HCT116 (cell line): ENCODE measurements around the gene KRTAP4-5. TPM values are rescaled to one million over a fixed set of nuclear protein-coding genes. Genes with fewer than 3 reads are reported as not detected.

Source experiments
- ATAC-seq: fragments of 200-7000 bp; cut with Tn5 transposase; 2 replicates; pipeline ENCODE4 v1.9.1; 2020; ENCODE audit warnings: mild to moderate bottlenecking, moderate library complexity
- BruUV-seq: library from RNA; stranded (reverse); fragments of 400-500 nt; replicated peaks from 2 replicates; lab custom pipeline; 2021; lab: Mats Ljungman, UMichigan
- CTCF ChIA-PET: fragments of 300-600 bp; sonication (Branson Sonifier 250); formaldehyde crosslinking; loops from one replicate; lab custom pipeline; 2021; ENCODE audit warnings: antibody characterized with exemption; lab: Charles Lee
- POLR2A ChIA-PET: fragments of 300-600, 350-600 bp; sonication (Branson Sonifier 250); formaldehyde crosslinking; loops from one replicate; lab custom pipeline; 2021; ENCODE audit warnings: antibody characterized with exemption; lab: Charles Lee
- RAD21 ChIA-PET, 2 experiments: fragments of 300-600 bp; sonication (Branson Sonifier 250); formaldehyde crosslinking; loops; one replicate each; lab custom pipeline; 2023; ENCODE audit warnings: low total read pairs in 2 of 2; ENCODE audit not compliant: uncharacterized antibody in 2 of 2, unreplicated experiment in 2 of 2, low non-redundant PET in 1 of 2; lab: Charles Lee
- DNase-seq: peaks from one replicate; pipeline ENCODE4 v3.0.0-alpha.2; 2010; ENCODE audit warnings: low read depth, low spot score
- H2AFZ ChIP-seq: fragments of 200-600 bp; shearing (Covaris generic), sonication (generic); 2 replicates; pipeline ENCODE4 v1.6.1; 2017; ENCODE audit warnings: low read depth, mixed run types, mixed read lengths, antibody characterized with exemption, low read length; ENCODE audit not compliant: poor library complexity, severe bottlenecking
- H3K27ac ChIP-seq: 2 replicates; pipeline ENCODE4 v1.5.1; 2012; ENCODE audit warnings: low read depth, low read length
- H3K27me3 ChIP-seq: fragments of 200-600 bp; sonication (generic); 2 replicates; pipeline ENCODE4 v1.6.1; 2016; ENCODE audit warnings: mixed run types, low read length, mixed read lengths; ENCODE audit not compliant: insufficient read depth
- H3K36me3 ChIP-seq, 2 experiments: fragments of 200-500 bp in 1 of 2; fragments of 200-600 bp in 1 of 2; sonication (Bioruptor generic) in 1 of 2; sonication (generic) in 1 of 2; 2 replicates each; pipeline versions ENCODE4 v1.5.1 to v1.6.1; 2014 to 2016; ENCODE audit warnings: low read length in 2 of 2, inconsistent platforms in 1 of 2, mixed read lengths in 1 of 2, mixed run types in 1 of 2; ENCODE audit not compliant: insufficient read depth in 2 of 2, control insufficient read depth in 1 of 2
- H3K4me1 ChIP-seq, 2 experiments: fragments of 200-600 bp in 1 of 2; sonication (generic) in 1 of 2; 2 replicates each; pipeline versions ENCODE4 v1.5.1 to v1.6.1; 2012 to 2017; ENCODE audit warnings: low read length in 2 of 2, inconsistent platforms in 1 of 2, mild to moderate bottlenecking in 1 of 2, mixed read lengths in 1 of 2, mixed run types in 1 of 2, moderate library complexity in 1 of 2; ENCODE audit not compliant: insufficient read depth in 2 of 2, control insufficient read depth in 1 of 2
- H3K4me2 ChIP-seq: fragments of 200-600 bp; sonication (generic); 2 replicates; pipeline ENCODE4 v1.6.1; 2017; ENCODE audit warnings: mixed run types, low read length, mixed read lengths
- H3K4me3 ChIP-seq, 2 experiments: fragments of 200-600 bp in 1 of 2; sonication (generic) in 1 of 2; replicated peaks in 1 of 2; 2 replicates each; pipeline ENCODE4 v1.5.1; 2011 to 2016; ENCODE audit warnings: low read length in 2 of 2, control low read depth in 1 of 2, low read depth in 1 of 2, mild to moderate bottlenecking in 1 of 2, mixed read lengths in 1 of 2, mixed run types in 1 of 2
- H3K79me2 ChIP-seq: fragments of 200-600 bp; sonication (generic); 2 replicates; pipeline ENCODE4 v1.6.1; 2017; ENCODE audit warnings: mild to moderate bottlenecking, mixed run types, low read length, moderate library complexity, mixed read lengths; ENCODE audit not compliant: insufficient read depth
- H3K9ac ChIP-seq: fragments of 200-600 bp; sonication (generic); 2 replicates; pipeline ENCODE4 v1.6.1; 2016; ENCODE audit warnings: low read length, mixed read lengths
- H3K9me2 ChIP-seq: fragments of 200-600 bp; sonication (generic), shearing (Covaris generic); 2 replicates; pipeline ENCODE4 v1.6.1; 2017; ENCODE audit warnings: mixed run types, mild to moderate bottlenecking, moderate library complexity; ENCODE audit not compliant: insufficient read depth
- H3K9me3 ChIP-seq, 2 experiments: fragments of 200-500 bp in 1 of 2; fragments of 200-600 bp in 1 of 2; sonication (Bioruptor generic) in 1 of 2; sonication (generic) in 1 of 2; 2 replicates each; pipeline ENCODE4 v1.6.1; 2014 to 2017; ENCODE audit warnings: low read length in 2 of 2, mixed read lengths in 2 of 2, inconsistent platforms in 1 of 2, low read depth in 1 of 2, mild to moderate bottlenecking in 1 of 2, mixed run types in 1 of 2, moderate library complexity in 1 of 2; ENCODE audit not compliant: control insufficient read depth in 1 of 2, insufficient read depth in 1 of 2
- H4K20me1 ChIP-seq: fragments of 200-600 bp; sonication (generic), shearing (Covaris generic); 2 replicates; pipeline ENCODE4 v1.6.1; 2017; ENCODE audit warnings: mixed run types, mild to moderate bottlenecking, moderate library complexity; ENCODE audit not compliant: insufficient read depth
- ATF3 ChIP-seq: IDR thresholded peaks from 2 replicates; pipeline ENCODE4 v1.6.1; 2012
- ELF1 ChIP-seq: IDR thresholded peaks from 2 replicates; pipeline ENCODE4 v1.6.1; 2012; ENCODE audit warnings: low read depth, borderline replicate concordance
- JUND ChIP-seq: IDR thresholded peaks from 2 replicates; pipeline ENCODE4 v1.6.1; 2012
- POLR2A ChIP-seq: IDR thresholded peaks from 2 replicates; pipeline ENCODE4 v1.7.0; 2011; ENCODE audit warnings: borderline replicate concordance; ENCODE audit not compliant: insufficient read depth, insufficient read length; ENCODE audit errors: extremely low read depth
- POLR2AphosphoS5 ChIP-seq: IDR thresholded peaks from 2 replicates; pipeline ENCODE4 v1.6.1; 2011; ENCODE audit warnings: mild to moderate bottlenecking, low read depth, low read length, moderate library complexity
- RAD21 ChIP-seq: IDR thresholded peaks from 2 replicates; pipeline ENCODE4 v1.6.1; 2012; ENCODE audit warnings: low read depth, mild to moderate bottlenecking
- REST ChIP-seq: IDR thresholded peaks from 2 replicates; pipeline ENCODE4 v1.6.1; 2012; ENCODE audit warnings: low read depth
- SIN3A ChIP-seq: IDR thresholded peaks from 2 replicates; pipeline ENCODE4 v1.6.1; 2012; ENCODE audit warnings: low read depth
- SP1 ChIP-seq: IDR thresholded peaks from 2 replicates; pipeline ENCODE4 v1.6.1; 2012; ENCODE audit warnings: low read depth
- SRF ChIP-seq: IDR thresholded peaks from 2 replicates; pipeline ENCODE4 v1.6.1; 2012; ENCODE audit warnings: low read depth
- TCF7L2 ChIP-seq: IDR thresholded peaks from 2 replicates; pipeline ENCODE4 v1.7.0; 2011; ENCODE audit warnings: borderline replicate concordance, inconsistent platforms; ENCODE audit not compliant: insufficient read depth, insufficient read length; ENCODE audit errors: extremely low read depth
- ZBTB33 ChIP-seq: IDR thresholded peaks from 2 replicates; pipeline ENCODE4 v1.6.1; 2011; ENCODE audit warnings: mild to moderate bottlenecking, low read length, moderate library complexity; ENCODE audit not compliant: insufficient replicate concordance; ENCODE audit errors: extremely low read depth
- intact Hi-C: fragments of 100-400 bp; cut with micrococcal nuclease; formaldehyde crosslinking; loops from 2 replicates; pipeline ENCODE4 v1.10.0; 2022
- total RNA-seq: library from RNA; stranded (reverse); gene quantifications from one replicate; pipeline ENCODE4 v1.2.1, GENCODE V29; 2021; ENCODE audit not compliant: unreplicated experiment
- TF ChIP-seq, protein P1 (sequence below), 3 experiments: fragments of 200-600 bp in 1 of 3; sonication (generic) in 1 of 3; IDR thresholded peaks in 2 of 3; conservative IDR thresholded peaks in 1 of 3; 2 replicates each; pipeline ENCODE4 v1.5.1; 2012 to 2017; ENCODE audit warnings: low read depth in 2 of 3, low read length in 2 of 3, antibody characterized with exemption in 1 of 3, borderline replicate concordance in 1 of 3, control low read depth in 1 of 3, mild to moderate bottlenecking in 1 of 3, mixed read lengths in 1 of 3, mixed run types in 1 of 3, moderate library complexity in 1 of 3; ENCODE audit not compliant: insufficient read depth in 1 of 3

The KRTAP4-5 gene
- total RNA-seq, 1 experiment from 2014 or later = not detected

DNA sequence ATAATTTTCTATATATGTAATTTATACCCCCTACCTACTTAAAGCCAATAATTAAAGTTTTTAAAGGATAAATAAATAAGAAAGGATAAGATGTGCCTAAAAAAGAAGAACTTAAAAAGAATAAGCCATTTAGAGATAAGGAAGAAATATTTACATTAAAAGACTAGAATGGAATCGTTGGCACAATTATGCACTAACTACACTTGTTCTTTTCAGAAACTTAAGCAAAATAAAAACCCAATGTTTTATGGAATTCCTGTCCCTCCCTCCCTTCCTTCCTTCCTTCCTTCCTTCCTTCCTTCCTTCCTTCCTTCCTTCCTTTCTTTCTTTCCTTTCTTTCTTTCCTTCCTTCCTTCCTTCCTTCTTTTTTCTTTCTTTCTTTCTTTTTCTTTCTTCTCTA is 4.8 kb downstream of the KRTAP4-5 start:
- POLR2A ChIA-PET = no interaction called here
- ATAC-seq (no peak), DNase-seq (no peak)
- no peaks in the 10 kb centered on the region; a peak in 1 of 4 replicates for H3K4me1 ChIP-seq
- H3K27me3 ChIP-seq = no peaks in the 10 kb centered on the region
- CTCF ChIA-PET = no interaction called here
- peaks cover 0 to 33% of the 10 kb centered on the region in 2 experiments; a peak in 2 of 4 replicates for H3K9me3 ChIP-seq
- H3K27ac ChIP-seq = no peak overlapping the region
- no peak overlapping the region for H2AFZ ChIP-seq
- no peak overlapping the region for H3K4me3 ChIP-seq
- no peaks in the 10 kb centered on the region for H3K79me2 ChIP-seq
- intact Hi-C loops = no loop called here
- TF ChIP-seq ZBTB33 (no peak), SIN3A (no peak), JUND (no peak), SP1 (no peak), POLR2AphosphoS5 (no peak), SRF (no peak), RAD21 (no peak), TCF7L2 (no peak), REST (no peak), ELF1 (no peak), ATF3 (no peak), POLR2A (no peak)
- TF ChIP-seq, protein P1, sequence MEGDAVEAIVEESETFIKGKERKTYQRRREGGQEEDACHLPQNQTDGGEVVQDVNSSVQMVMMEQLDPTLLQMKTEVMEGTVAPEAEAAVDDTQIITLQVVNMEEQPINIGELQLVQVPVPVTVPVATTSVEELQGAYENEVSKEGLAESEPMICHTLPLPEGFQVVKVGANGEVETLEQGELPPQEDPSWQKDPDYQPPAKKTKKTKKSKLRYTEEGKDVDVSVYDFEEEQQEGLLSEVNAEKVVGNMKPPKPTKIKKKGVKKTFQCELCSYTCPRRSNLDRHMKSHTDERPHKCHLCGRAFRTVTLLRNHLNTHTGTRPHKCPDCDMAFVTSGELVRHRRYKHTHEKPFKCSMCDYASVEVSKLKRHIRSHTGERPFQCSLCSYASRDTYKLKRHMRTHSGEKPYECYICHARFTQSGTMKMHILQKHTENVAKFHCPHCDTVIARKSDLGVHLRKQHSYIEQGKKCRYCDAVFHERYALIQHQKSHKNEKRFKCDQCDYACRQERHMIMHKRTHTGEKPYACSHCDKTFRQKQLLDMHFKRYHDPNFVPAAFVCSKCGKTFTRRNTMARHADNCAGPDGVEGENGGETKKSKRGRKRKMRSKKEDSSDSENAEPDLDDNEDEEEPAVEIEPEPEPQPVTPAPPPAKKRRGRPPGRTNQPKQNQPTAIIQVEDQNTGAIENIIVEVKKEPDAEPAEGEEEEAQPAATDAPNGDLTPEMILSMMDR (IDR thresholded peaks at IDR 0.05 in 2 of 3, conservative IDR thresholded peaks at IDR 0.05 in 1 of 3; ENCODE audit: borderline replicate concordance in 1 of 3, insufficient read depth in 1 of 3, low read depth in 2 of 3, low read length in 2 of 3) = no peak
- 0 out of 4 replicates have a peak, but pooled peaks cover 0 to 5% of the 10 kb centered on the region in 2 experiments for H3K36me3 ChIP-seq
- H4K20me1 ChIP-seq = no peaks in the 10 kb centered on the region
- BruUV-seq = no TSS peak
- no peak overlapping the region for H3K9ac ChIP-seq
- RAD21 ChIA-PET = no interaction called here
- H3K4me2 ChIP-seq = no peak overlapping the region
- no peaks in the 10 kb centered on the region for H3K9me2 ChIP-seq
